IMR-90 (cell line): Measurements from ENCODE around the gene SNX3. TPM values are rescaled to one million over a fixed set of nuclear protein-coding genes. Genes with fewer than 3 reads are reported as not detected.

Experiments
- ATAC-seq: fragments of 200-7000 bp; cut with Tn5 transposase; 2 replicates; pipeline ENCODE4 v1.9.1; 2020; ENCODE audit warnings: low read depth, mild to moderate bottlenecking, moderate library complexity
- BruUV-seq: library from RNA; stranded (reverse); fragments of 400-500 nt; replicated peaks from 2 replicates; lab custom pipeline; 2021; lab: Mats Ljungman, UMichigan
- CTCF ChIA-PET: fragments of 300-600 bp; formaldehyde crosslinking; extraction: SDS; loops from one replicate; lab custom pipeline; 2021; ENCODE audit warnings: antibody characterized with exemption; lab: Yijun Ruan, JAX
- POLR2A ChIA-PET: fragments of 300-600 bp; sonication (Branson Sonifier 250); formaldehyde crosslinking; loops from one replicate; lab custom pipeline; 2022; ENCODE audit warnings: antibody characterized with exemption; ENCODE audit not compliant: unreplicated experiment; lab: Charles Lee
- DNase-seq: peaks from one replicate; pipeline ENCODE4 v3.0.0; 2013
- H2AFZ ChIP-seq: replicated peaks from 2 replicates; pipeline ENCODE3; 2013; ENCODE audit warnings: low read length, mild to moderate bottlenecking; ENCODE audit not compliant: poor library complexity
- H2AK5ac ChIP-seq: 2 replicates; pipeline ENCODE4 v1.6.1; 2013; ENCODE audit warnings: low read depth, low read length, inconsistent platforms
- H2AK9ac ChIP-seq: replicated peaks from 2 replicates; pipeline ENCODE3; 2013; ENCODE audit warnings: mild to moderate bottlenecking, low read depth, low read length, moderate library complexity; ENCODE audit not compliant: poor library complexity
- H2BK120ac ChIP-seq: 2 replicates; pipeline ENCODE4 v1.6.1; 2013; ENCODE audit warnings: low read depth, low read length, inconsistent platforms
- H2BK15ac ChIP-seq: 3 replicates; pipeline ENCODE4 v1.6.1; 2013; ENCODE audit warnings: low read depth, low read length, inconsistent platforms
- H2BK20ac ChIP-seq: 2 replicates; pipeline ENCODE4 v1.6.1; 2013; ENCODE audit warnings: low read depth, mild to moderate bottlenecking, inconsistent platforms, low read length, moderate library complexity
- H2BK5ac ChIP-seq: 2 replicates; pipeline ENCODE4 v1.6.1; 2013; ENCODE audit warnings: mild to moderate bottlenecking, low read depth, low read length, inconsistent platforms; ENCODE audit not compliant: poor library complexity, severe bottlenecking
- H3K14ac ChIP-seq: replicated peaks from 2 replicates; pipeline ENCODE4 v1.6.1; 2013; ENCODE audit warnings: low read depth, low read length, inconsistent platforms
- H3K18ac ChIP-seq: 2 replicates; pipeline ENCODE4 v1.6.1; 2013; ENCODE audit warnings: low read depth, low read length, control low read depth
- H3K23ac ChIP-seq: 2 replicates; pipeline ENCODE4 v1.6.1; 2013; ENCODE audit warnings: low read depth, low read length, inconsistent platforms
- H3K27ac ChIP-seq: 2 replicates; pipeline ENCODE4 v1.5.1; 2013; ENCODE audit warnings: mild to moderate bottlenecking, control low read depth, low read length; ENCODE audit not compliant: insufficient read depth
- H3K27me3 ChIP-seq: 2 replicates; pipeline ENCODE4 v1.6.1; 2013; ENCODE audit warnings: low read length; ENCODE audit not compliant: control insufficient read depth, insufficient read depth
- H3K36me3 ChIP-seq: 2 replicates; pipeline ENCODE4 v1.6.1; 2013; ENCODE audit warnings: low read length, mixed read lengths; ENCODE audit not compliant: control insufficient read depth, insufficient read depth
- H3K4ac ChIP-seq: 2 replicates; pipeline ENCODE4 v1.6.1; 2013; ENCODE audit warnings: low read depth, low read length, inconsistent platforms
- H3K4me1 ChIP-seq: 2 replicates; pipeline ENCODE4 v1.6.1; 2013; ENCODE audit warnings: low read length, mixed read lengths; ENCODE audit not compliant: control insufficient read depth, insufficient read depth
- H3K4me2 ChIP-seq: 2 replicates; pipeline ENCODE4 v1.6.1; 2013; ENCODE audit warnings: low read depth, mild to moderate bottlenecking, control low read depth, low read length, moderate library complexity
- H3K4me3 ChIP-seq: 2 replicates; pipeline ENCODE4 v1.5.1; 2013; ENCODE audit warnings: low read depth, mild to moderate bottlenecking, control low read depth, low read length, moderate library complexity; ENCODE audit not compliant: insufficient read depth
- H3K56ac ChIP-seq: 2 replicates; pipeline ENCODE4 v1.6.1; 2013; ENCODE audit warnings: low read length, inconsistent platforms; ENCODE audit not compliant: insufficient read depth; ENCODE audit errors: extremely low read depth
- H3K79me1 ChIP-seq, 2 experiments: 2 replicates each; pipeline ENCODE4 v1.6.1; 2013; ENCODE audit warnings: low read length in 2 of 2, inconsistent platforms in 1 of 2, low read depth in 1 of 2
- H3K9ac ChIP-seq: 2 replicates; pipeline ENCODE4 v1.6.1; 2013; ENCODE audit warnings: low read depth, low read length, control low read depth
- H3K9me1 ChIP-seq: 2 replicates; pipeline ENCODE4 v1.6.1; 2013; ENCODE audit warnings: low read length, inconsistent platforms; ENCODE audit not compliant: insufficient read depth
- H3K9me3 ChIP-seq: 2 replicates; pipeline ENCODE4 v1.6.1; 2013; ENCODE audit warnings: low read length; ENCODE audit not compliant: control insufficient read depth, insufficient read depth
- H4K20me1 ChIP-seq: 2 replicates; pipeline ENCODE4 v1.6.1; 2013; ENCODE audit warnings: low read length, inconsistent platforms; ENCODE audit not compliant: insufficient read depth
- H4K5ac ChIP-seq: 2 replicates; pipeline ENCODE4 v1.6.1; 2013; ENCODE audit warnings: mild to moderate bottlenecking, low read depth, low read length, control low read depth
- H4K8ac ChIP-seq, 2 experiments: 2 replicates each; pipeline ENCODE4 v1.6.1; 2013; ENCODE audit warnings: low read depth in 2 of 2, low read length in 2 of 2, control low read depth in 1 of 2, inconsistent platforms in 1 of 2
- H4K91ac ChIP-seq: 2 replicates; pipeline ENCODE4 v1.6.1; 2013; ENCODE audit warnings: low read depth, low read length, inconsistent platforms; ENCODE audit not compliant: insufficient read depth
- BHLHE40 ChIP-seq: fragments of 150-350 bp; IDR thresholded peaks from 2 replicates; pipeline ENCODE4 v1.6.1; 2016; ENCODE audit warnings: mild to moderate bottlenecking, low read depth, low read length
- CEBPB ChIP-seq: IDR thresholded peaks from 2 replicates; pipeline ENCODE4 v1.6.1; 2012; ENCODE audit warnings: low read depth, low read length, improper control_type of control experiment
- CTCF ChIP-seq: conservative IDR thresholded peaks from 2 replicates; pipeline ENCODE4 v1.5.1; 2012; ENCODE audit warnings: mild to moderate bottlenecking, low read depth, low read length, improper control_type of control experiment
- ELK1 ChIP-seq: fragments of 150-350 bp; IDR thresholded peaks from 2 replicates; pipeline ENCODE4 v1.6.1; 2016; ENCODE audit warnings: low read depth, mild to moderate bottlenecking, low read length, moderate library complexity, borderline replicate concordance
- FOS ChIP-seq: fragments of 150-350 bp; IDR thresholded peaks from 2 replicates; pipeline ENCODE4 v1.6.1; 2016; ENCODE audit warnings: low read depth, low read length
- MAFK ChIP-seq: IDR thresholded peaks from 2 replicates; pipeline ENCODE4 v1.6.1; 2012; ENCODE audit warnings: low read depth, low read length, improper control_type of control experiment
- MXI1 ChIP-seq: IDR thresholded peaks from 2 replicates; pipeline ENCODE4 v1.6.1; 2012; ENCODE audit warnings: low read depth, mild to moderate bottlenecking, low read length, moderate library complexity, borderline replicate concordance
- NFE2L2 ChIP-seq: fragments of 150-350 bp; IDR thresholded peaks from 2 replicates; pipeline ENCODE4 v1.6.1; 2016; ENCODE audit warnings: low read depth, mild to moderate bottlenecking, low read length
- POLR2A ChIP-seq: IDR thresholded peaks from 2 replicates; pipeline ENCODE4 v1.6.1; 2012; ENCODE audit warnings: mild to moderate bottlenecking, low read depth, low read length
- RAD21 ChIP-seq: IDR thresholded peaks from 2 replicates; pipeline ENCODE4 v1.6.1; 2012; ENCODE audit warnings: low read length, improper control_type of control experiment
- RCOR1 ChIP-seq: IDR thresholded peaks from 2 replicates; pipeline ENCODE4 v1.6.1; 2012; ENCODE audit warnings: mild to moderate bottlenecking, low read length, improper control_type of control experiment; ENCODE audit not compliant: insufficient replicate concordance
- SMC3 ChIP-seq: fragments of 150-350 bp; IDR thresholded peaks from 2 replicates; pipeline ENCODE4 v1.6.1; 2016; ENCODE audit warnings: low read depth, mild to moderate bottlenecking, antibody characterized with exemption, low read length, moderate library complexity
- USF2 ChIP-seq: fragments of 150-350 bp; IDR thresholded peaks from 2 replicates; pipeline ENCODE4 v1.6.1; 2017; ENCODE audit warnings: mild to moderate bottlenecking, antibody characterized with exemption, low read length, low read depth
- dilution Hi-C: fragments of 300-500 bp; cut with HindIII; formaldehyde crosslinking; loops from one replicate; pipeline ENCODE4 v1.14.3; 2018; ENCODE audit warnings: low sequenced_read_pairs; ENCODE audit not compliant: unreplicated experiment
- in situ Hi-C: fragments of 300-500 bp; cut with MboI; formaldehyde crosslinking; loops from 3 replicates; pipeline ENCODE4 v1.14.3; 2019; ENCODE audit warnings: low sequenced_read_pairs, inconsistent platforms, mixed read lengths
- intact Hi-C: fragments of 100-400 bp; cut with micrococcal nuclease; formaldehyde crosslinking; loops from 2 replicates; pipeline ENCODE4 v1.10.0; 2022
- polyA plus RNA-seq, 3 experiments: library from polyadenylated mRNA; depleted of rRNA; stranded (reverse); fragments of >200 nt; gene quantifications; 2 replicates each; pipeline ENCODE4 v1.2.3, GENCODE V29; 2012; ENCODE audit warnings: low replicate concordance in 1 of 3
- total RNA-seq: library from RNA; depleted of rRNA; stranded (reverse); fragments of >200 nt; gene quantifications from 2 replicates; pipeline ENCODE4 v1.2.3, GENCODE V29; 2012

Gene SNX3
- total and polyA plus RNA-seq, 2 of the 4 experiments (the other 2 are of a cell fraction), result 105 to 159 TPM

GRCh38 chr6:108288742-108289141 is 27.9 kb upstream of the SNX3 start:
- no peak overlapping the region for H2AK9ac ChIP-seq
- H3K9me3 ChIP-seq, result no peaks in the 10 kb centered on the region
- H2BK120ac ChIP-seq, result no peak overlapping the region
- H3K27me3 ChIP-seq, result no peaks in the 10 kb centered on the region; the same call in 1 of the 2 replicates
- H3K4ac ChIP-seq, result no peak overlapping the region
- no peak overlapping the region for H4K91ac ChIP-seq
- intact Hi-C loops (no loop called here), in situ Hi-C loops (no loop called here), dilution Hi-C loops (no loop called here)
- no peak overlapping the region for H2BK5ac ChIP-seq
- no peak for DNase-seq
- no peak for ATAC-seq
- no peaks in the 10 kb centered on the region for H4K20me1 ChIP-seq
- no peak overlapping the region for H3K23ac ChIP-seq
- no peak overlapping the region for H4K8ac ChIP-seq
- no peak overlapping the region for H4K5ac ChIP-seq
- no peaks in the 10 kb centered on the region for H3K36me3 ChIP-seq
- H3K4me3 ChIP-seq, result no peak overlapping the region
- H3K14ac ChIP-seq, result no peak overlapping the region
- no peak overlapping the region for H2BK20ac ChIP-seq
- H2AFZ ChIP-seq, result no peak overlapping the region
- H3K27ac ChIP-seq, result no peak overlapping the region
- H3K9me1 ChIP-seq, result no peaks in the 10 kb centered on the region
- CTCF ChIA-PET, result no interaction called here
- H3K18ac ChIP-seq, result no peak overlapping the region
- H3K79me1 ChIP-seq, result no peaks in the 10 kb centered on the region
- H2AK5ac ChIP-seq, result no peak overlapping the region
- TF ChIP-seq SMC3, result no peak
- no peak for TF ChIP-seq RCOR1
- no peak for TF ChIP-seq USF2
- no peak for TF ChIP-seq RAD21
- no peak for TF ChIP-seq CEBPB
- no peak for TF ChIP-seq BHLHE40
- no peak for TF ChIP-seq MAFK
- no peak for TF ChIP-seq NFE2L2
- TF ChIP-seq CTCF, result no peak
- no peak for TF ChIP-seq POLR2A
- TF ChIP-seq FOS, result no peak
- TF ChIP-seq MXI1, result no peak
- TF ChIP-seq ELK1, result no peak
- no peak overlapping the region for H2BK15ac ChIP-seq
- POLR2A ChIA-PET, result no interaction called here
- H3K9ac ChIP-seq, result no peak overlapping the region
- H3K56ac ChIP-seq, result no peak overlapping the region
- BruUV-seq, result no TSS peak
- H3K4me2 ChIP-seq, result no peak overlapping the region
- H3K4me1 ChIP-seq, result no peaks in the 10 kb centered on the region
